Measurements from ENCODE around the gene PRKN. TPM values are rescaled to one million over a fixed set of nuclear protein-coding genes. Genes with fewer than 3 reads are reported as not detected.

The PRKN gene
- total and polyA plus RNA-seq, 9 of the 15 experiments (the other 6 are each of a cell fraction or from before 2014, with no cell fraction given) = 0.03 to 0.96 (median 0.15) TPM; not detected in 2

DNA sequence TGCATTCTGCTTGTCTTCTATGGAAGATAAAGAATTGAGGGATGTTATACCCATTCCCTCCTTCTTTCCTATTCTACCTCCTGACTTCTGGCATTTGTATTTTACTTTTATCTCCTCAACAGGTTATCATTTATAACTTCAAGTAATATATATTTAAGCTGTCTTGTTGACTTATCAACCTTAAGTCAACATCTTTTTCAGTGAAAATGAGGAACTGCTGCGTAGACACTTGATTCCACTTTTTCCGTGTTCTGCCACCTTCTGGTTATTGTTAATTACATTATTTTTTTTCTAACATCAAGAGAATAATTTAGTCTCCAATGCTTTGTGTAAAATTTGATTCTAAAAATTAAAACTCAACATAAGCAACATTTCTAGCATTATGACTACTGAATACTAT, 107.5 kb downstream of the PRKN start (continued):
- TF ChIP-seq, protein P1, sequence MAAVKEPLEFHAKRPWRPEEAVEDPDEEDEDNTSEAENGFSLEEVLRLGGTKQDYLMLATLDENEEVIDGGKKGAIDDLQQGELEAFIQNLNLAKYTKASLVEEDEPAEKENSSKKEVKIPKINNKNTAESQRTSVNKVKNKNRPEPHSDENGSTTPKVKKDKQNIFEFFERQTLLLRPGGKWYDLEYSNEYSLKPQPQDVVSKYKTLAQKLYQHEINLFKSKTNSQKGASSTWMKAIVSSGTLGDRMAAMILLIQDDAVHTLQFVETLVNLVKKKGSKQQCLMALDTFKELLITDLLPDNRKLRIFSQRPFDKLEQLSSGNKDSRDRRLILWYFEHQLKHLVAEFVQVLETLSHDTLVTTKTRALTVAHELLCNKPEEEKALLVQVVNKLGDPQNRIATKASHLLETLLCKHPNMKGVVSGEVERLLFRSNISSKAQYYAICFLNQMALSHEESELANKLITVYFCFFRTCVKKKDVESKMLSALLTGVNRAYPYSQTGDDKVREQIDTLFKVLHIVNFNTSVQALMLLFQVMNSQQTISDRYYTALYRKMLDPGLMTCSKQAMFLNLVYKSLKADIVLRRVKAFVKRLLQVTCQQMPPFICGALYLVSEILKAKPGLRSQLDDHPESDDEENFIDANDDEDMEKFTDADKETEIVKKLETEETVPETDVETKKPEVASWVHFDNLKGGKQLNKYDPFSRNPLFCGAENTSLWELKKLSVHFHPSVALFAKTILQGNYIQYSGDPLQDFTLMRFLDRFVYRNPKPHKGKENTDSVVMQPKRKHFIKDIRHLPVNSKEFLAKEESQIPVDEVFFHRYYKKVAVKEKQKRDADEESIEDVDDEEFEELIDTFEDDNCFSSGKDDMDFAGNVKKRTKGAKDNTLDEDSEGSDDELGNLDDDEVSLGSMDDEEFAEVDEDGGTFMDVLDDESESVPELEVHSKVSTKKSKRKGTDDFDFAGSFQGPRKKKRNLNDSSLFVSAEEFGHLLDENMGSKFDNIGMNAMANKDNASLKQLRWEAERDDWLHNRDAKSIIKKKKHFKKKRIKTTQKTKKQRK (IDR thresholded peaks at IDR 0.05; ENCODE audit: borderline replicate concordance, low read depth, low read length) = no peak

DNA sequence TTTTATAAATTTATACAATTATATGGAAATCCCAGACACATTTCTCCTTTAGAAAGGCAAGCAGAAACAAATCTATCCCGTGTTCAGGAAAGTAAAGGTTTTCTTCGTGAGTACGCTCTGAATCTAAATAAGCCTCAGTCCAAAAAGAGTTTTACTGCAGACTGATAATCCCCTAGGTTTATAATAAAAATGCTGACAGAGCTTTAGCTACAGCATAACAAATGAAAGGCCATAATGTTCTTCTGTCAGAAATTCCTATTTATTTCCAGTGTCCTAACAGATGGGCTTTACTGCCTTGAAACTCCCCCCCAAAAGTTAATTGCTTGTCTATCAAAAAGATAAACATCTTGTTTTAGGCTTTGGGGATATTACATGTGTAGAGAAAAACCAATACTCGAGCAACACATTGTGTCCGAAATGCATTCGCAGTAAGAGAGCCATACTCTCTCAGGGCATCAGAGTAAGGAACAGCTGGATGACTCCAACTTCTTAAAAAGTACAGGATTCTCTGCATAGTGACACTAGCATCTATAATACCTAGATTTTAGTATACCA, 109.0 kb downstream of the PRKN start:
- ATAC-seq (no peak), FAIRE-seq (no peak), DNase-seq (ENCODE audit: extremely low read depth in 1 of 4, low spot score in 3 of 4) (no peak)
- Histone ChIP-seq H3K4me1 (replicated peaks in 1 of 2; ENCODE audit: control insufficient read depth in 2 of 2, insufficient read depth in 2 of 2, low read length in 2 of 2) (no peaks in the 10 kb centered on the region), H3K79me2 (ENCODE audit: control insufficient read depth, insufficient read depth, low read length) (no peaks in the 10 kb centered on the region), H3K9ac (ENCODE audit: insufficient read depth in 1 of 2, low read depth in 2 of 2, low read length in 2 of 2) (no peak overlapping the region), H3K9me1 (ENCODE audit: control insufficient read depth, insufficient read depth, low read length) (no peaks in the 10 kb centered on the region), H3K36me3 (ENCODE audit: control insufficient read depth, insufficient read depth, low read length) (no peaks in the 10 kb centered on the region), H3K27me3 (ENCODE audit: control insufficient read depth in 2 of 2, insufficient read depth in 2 of 2, low read length in 2 of 2) (no peaks in the 10 kb centered on the region), H3K4me3 (no peak overlapping the region), H3K9me3 (replicated peaks; ENCODE audit: control insufficient read depth, insufficient read depth, low read depth, low read length) (no peaks in the 10 kb centered on the region), H4K20me1 (replicated peaks; ENCODE audit: control insufficient read depth, insufficient read depth, low read length) (no peaks in the 10 kb centered on the region), H3K4me2 (ENCODE audit: insufficient read depth, low read length) (no peak overlapping the region), H2AFZ (ENCODE audit: low read depth, low read length) (no peak overlapping the region), H3K27ac (ENCODE audit: extremely low read depth, low read depth, low read length) (no peak overlapping the region)
- intact Hi-C loops (cut with micrococcal nuclease) = no loop called here
- in situ Hi-C loops (cut with MboI) = no loop called here
- CTCF ChIA-PET (ENCODE audit: low intra/inter-chr PET ratio) = no interaction called here
- POLR2A ChIA-PET = no interaction called here
- BruUV-seq (replicated peaks) = no TSS peak
- 0% methylated on average over 6 of the region's 6 CpGs for WGBS (ENCODE audit: insufficient coverage, low coverage, missing lambda C conversion rate)
- TF ChIP-seq SPI1 (IDR thresholded peaks at IDR 0.05; ENCODE audit: borderline replicate concordance, low read depth, low read length) (no peak), SMARCA5 (IDR thresholded peaks at IDR 0.05) (no peak), FOXA1 (IDR thresholded peaks at IDR 0.05; ENCODE audit: borderline replicate concordance) (no peak), SMAD4 (CRISPR knock-in tag; conservative IDR thresholded peaks at IDR 0.05) (no peak), ZNF707 (CRISPR knock-in tag; conservative IDR thresholded peaks at IDR 0.05) (no peak), ZNF354B (CRISPR knock-in tag; IDR thresholded peaks at IDR 0.05) (no peak), TAF9B (IDR thresholded peaks at IDR 0.05; ENCODE audit: partially characterized antibody) (no peak), POLR2H (tag; IDR thresholded peaks at IDR 0.05; ENCODE audit: low read depth) (no peak), ETV6 (IDR thresholded peaks at IDR 0.05; ENCODE audit: borderline replicate concordance in 1 of 2, low read depth in 2 of 2, low read length in 1 of 2) (no peak), ETV6 (CRISPR knock-in tag; IDR thresholded peaks at IDR 0.05; ENCODE audit: borderline replicate concordance) (no peak), ETV1 (tag; conservative IDR thresholded peaks at IDR 0.05; ENCODE audit: low read depth) (no peak), TGIF2 (CRISPR knock-in tag; IDR thresholded peaks at IDR 0.05) (no peak), U2AF2 (optimal IDR thresholded peaks at IDR 0.05; ENCODE audit: low read depth, low read length) (no peak)
- TF ChIP-seq, protein P2, sequence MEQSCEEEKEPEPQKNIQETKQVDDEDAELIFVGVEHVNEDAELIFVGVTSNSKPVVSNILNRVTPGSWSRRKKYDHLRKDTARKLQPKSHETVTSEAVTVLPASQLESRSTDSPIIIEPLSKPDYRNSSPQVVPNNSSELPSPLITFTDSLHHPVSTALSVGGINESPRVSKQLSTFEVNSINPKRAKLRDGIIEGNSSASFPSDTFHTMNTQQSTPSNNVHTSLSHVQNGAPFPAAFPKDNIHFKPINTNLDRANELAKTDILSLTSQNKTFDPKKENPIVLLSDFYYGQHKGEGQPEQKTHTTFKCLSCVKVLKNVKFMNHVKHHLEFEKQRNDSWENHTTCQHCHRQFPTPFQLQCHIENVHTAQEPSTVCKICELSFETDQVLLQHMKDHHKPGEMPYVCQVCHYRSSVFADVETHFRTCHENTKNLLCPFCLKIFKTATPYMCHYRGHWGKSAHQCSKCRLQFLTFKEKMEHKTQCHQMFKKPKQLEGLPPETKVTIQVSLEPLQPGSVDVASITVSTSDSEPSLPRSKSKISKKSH (CRISPR knock-in tag; IDR thresholded peaks at IDR 0.05) = no peak
- TF ChIP-seq, protein P3, sequence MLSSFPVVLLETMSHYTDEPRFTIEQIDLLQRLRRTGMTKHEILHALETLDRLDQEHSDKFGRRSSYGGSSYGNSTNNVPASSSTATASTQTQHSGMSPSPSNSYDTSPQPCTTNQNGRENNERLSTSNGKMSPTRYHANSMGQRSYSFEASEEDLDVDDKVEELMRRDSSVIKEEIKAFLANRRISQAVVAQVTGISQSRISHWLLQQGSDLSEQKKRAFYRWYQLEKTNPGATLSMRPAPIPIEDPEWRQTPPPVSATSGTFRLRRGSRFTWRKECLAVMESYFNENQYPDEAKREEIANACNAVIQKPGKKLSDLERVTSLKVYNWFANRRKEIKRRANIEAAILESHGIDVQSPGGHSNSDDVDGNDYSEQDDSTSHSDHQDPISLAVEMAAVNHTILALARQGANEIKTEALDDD (IDR thresholded peaks at IDR 0.05) = no peak
